Calu3 (cell line): Measurements from ENCODE around the gene EOMES. TPM values are rescaled to one million over a fixed set of nuclear protein-coding genes. Genes with fewer than 3 reads are reported as not detected.
A peak's percentile ranks its signal among the peaks of the same experiment; 100 is the strongest.

Source experiments
- BruUV-seq: library from RNA; stranded (reverse); fragments of 400-500 nt; replicated peaks from 2 replicates; lab custom pipeline; 2021; lab: Mats Ljungman, UMichigan
- CTCF ChIA-PET: fragments of 300-600 bp; sonication (Branson Sonifier 250); formaldehyde crosslinking; loops from one replicate; lab custom pipeline; 2022; ENCODE audit warnings: antibody characterized with exemption; lab: Charles Lee
- DNase-seq: peaks from one replicate; pipeline ENCODE4 v3.0.0; 2022
- H3K27ac Mint-ChIP-seq: one replicate; pipeline ENCODE4 v1.8.0; 2022; ENCODE audit warnings: mixed read lengths; ENCODE audit not compliant: unreplicated experiment
- H3K27me3 Mint-ChIP-seq: one replicate; pipeline ENCODE4 v1.8.0; 2022; ENCODE audit warnings: mixed read lengths; ENCODE audit not compliant: unreplicated experiment
- H3K36me3 Mint-ChIP-seq: one replicate; pipeline ENCODE4 v1.8.0; 2022; ENCODE audit warnings: mild to moderate bottlenecking, moderate library complexity, mixed read lengths; ENCODE audit not compliant: insufficient read depth, unreplicated experiment
- H3K4me1 Mint-ChIP-seq: one replicate; pipeline ENCODE4 v1.8.0; 2022; ENCODE audit warnings: mild to moderate bottlenecking, low read depth, mixed read lengths; ENCODE audit not compliant: unreplicated experiment
- H3K4me3 Mint-ChIP-seq: one replicate; pipeline ENCODE4 v1.8.0; 2022; ENCODE audit warnings: mild to moderate bottlenecking, low read depth, moderate library complexity, mixed read lengths; ENCODE audit not compliant: unreplicated experiment
- H3K9me3 Mint-ChIP-seq: one replicate; pipeline ENCODE4 v1.8.0; 2022; ENCODE audit warnings: low read depth, mixed read lengths; ENCODE audit not compliant: unreplicated experiment
- intact Hi-C: fragments of 100-400 bp; cut with micrococcal nuclease; formaldehyde crosslinking; loops from one replicate; pipeline ENCODE4 v1.10.0; 2022; ENCODE audit not compliant: unreplicated experiment
- total RNA-seq: library from RNA; stranded (reverse); gene quantifications from 2 replicates; pipeline ENCODE4 v1.2.3, GENCODE V29; 2022
- TF ChIP-seq, protein P1 (sequence below): fragments of 200-600 bp; IDR thresholded peaks from one replicate; pipeline ENCODE4 v1.8.0; 2022; ENCODE audit warnings: antibody characterized with exemption; ENCODE audit not compliant: unreplicated experiment

Gene EOMES
- total RNA-seq, 1 experiment from 2014 or later: 0.61 TPM

DNA sequence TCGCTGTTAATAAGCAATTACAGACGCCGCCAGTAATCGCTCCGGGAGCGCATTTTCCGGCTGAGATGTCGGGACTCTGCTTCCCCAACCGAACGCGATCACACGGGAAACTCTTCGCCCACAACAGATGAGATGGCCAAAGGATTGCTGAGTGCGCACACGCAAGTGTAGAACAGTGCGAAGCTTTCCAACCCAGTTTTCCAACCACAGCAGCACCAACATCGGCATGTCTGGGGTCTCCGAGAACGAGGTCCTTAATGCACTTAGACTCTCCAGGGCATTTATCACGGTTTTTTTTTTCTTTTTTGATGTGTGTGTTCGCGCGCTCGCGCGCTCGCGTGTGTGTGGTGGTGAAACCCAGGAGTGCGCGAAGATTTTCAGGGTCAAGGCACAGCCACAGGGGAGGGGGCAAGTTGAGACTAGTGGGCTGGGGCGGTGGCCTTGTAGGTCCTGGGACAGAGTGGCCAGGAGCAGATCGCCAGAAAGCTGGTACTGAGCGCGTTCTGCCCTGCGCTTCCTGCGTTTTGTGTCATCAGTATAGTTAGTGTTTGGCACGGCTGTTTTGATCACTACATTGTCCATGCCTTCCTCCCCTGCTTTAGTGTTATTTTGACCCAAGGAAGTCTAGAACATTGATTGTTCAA lies 1.8 kb upstream of the EOMES start:
- CTCF ChIA-PET: no interaction called here
- Mint-ChIP-seq H3K9me3 (no peaks in the 10 kb centered on the region), H3K27me3 (peaks cover 19% of the 10 kb centered on the region), H3K4me3 (no peak overlapping the region), H3K27ac (no peak overlapping the region), H3K36me3 (peaks cover 20% of the 10 kb centered on the region), H3K4me1 (no peaks in the 10 kb centered on the region)
- intact Hi-C loops: no loop called here
- BruUV-seq: no TSS peak
- TF ChIP-seq, protein P1, sequence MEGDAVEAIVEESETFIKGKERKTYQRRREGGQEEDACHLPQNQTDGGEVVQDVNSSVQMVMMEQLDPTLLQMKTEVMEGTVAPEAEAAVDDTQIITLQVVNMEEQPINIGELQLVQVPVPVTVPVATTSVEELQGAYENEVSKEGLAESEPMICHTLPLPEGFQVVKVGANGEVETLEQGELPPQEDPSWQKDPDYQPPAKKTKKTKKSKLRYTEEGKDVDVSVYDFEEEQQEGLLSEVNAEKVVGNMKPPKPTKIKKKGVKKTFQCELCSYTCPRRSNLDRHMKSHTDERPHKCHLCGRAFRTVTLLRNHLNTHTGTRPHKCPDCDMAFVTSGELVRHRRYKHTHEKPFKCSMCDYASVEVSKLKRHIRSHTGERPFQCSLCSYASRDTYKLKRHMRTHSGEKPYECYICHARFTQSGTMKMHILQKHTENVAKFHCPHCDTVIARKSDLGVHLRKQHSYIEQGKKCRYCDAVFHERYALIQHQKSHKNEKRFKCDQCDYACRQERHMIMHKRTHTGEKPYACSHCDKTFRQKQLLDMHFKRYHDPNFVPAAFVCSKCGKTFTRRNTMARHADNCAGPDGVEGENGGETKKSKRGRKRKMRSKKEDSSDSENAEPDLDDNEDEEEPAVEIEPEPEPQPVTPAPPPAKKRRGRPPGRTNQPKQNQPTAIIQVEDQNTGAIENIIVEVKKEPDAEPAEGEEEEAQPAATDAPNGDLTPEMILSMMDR: no peak
- no peak for DNase-seq

DNA sequence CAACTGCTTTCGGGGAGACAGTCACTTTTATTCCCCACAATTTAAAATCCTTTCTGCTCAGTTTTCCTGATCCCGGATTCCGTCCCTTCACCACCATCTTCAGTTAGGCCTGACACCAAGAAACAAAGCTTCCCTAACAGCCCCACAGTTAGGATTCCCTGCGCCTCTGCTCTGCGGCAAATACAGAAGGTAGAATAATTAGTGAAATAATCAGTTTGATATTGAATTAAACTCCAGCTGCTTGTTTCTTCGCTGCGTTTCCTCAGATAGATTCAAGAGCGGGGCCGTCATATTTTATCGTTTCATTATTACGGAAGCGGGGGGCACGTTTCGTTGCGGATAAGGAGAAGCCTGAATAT lies 1.3 kb upstream of the EOMES start:
- TF ChIP-seq, protein P1: no peak
- peaks cover 14% of the 10 kb centered on the region for H3K27me3 Mint-ChIP-seq
- no peaks in the 10 kb centered on the region for H3K9me3 Mint-ChIP-seq
- DNase-seq: no peak
- H3K36me3 Mint-ChIP-seq: peaks cover 20% of the 10 kb centered on the region
- H3K4me1 Mint-ChIP-seq: no peaks in the 10 kb centered on the region
- no peak overlapping the region for H3K4me3 Mint-ChIP-seq
- CTCF ChIA-PET: no interaction called here
- H3K27ac Mint-ChIP-seq: no peak overlapping the region
- intact Hi-C loops: no loop called here
- BruUV-seq: no TSS peak

DNA sequence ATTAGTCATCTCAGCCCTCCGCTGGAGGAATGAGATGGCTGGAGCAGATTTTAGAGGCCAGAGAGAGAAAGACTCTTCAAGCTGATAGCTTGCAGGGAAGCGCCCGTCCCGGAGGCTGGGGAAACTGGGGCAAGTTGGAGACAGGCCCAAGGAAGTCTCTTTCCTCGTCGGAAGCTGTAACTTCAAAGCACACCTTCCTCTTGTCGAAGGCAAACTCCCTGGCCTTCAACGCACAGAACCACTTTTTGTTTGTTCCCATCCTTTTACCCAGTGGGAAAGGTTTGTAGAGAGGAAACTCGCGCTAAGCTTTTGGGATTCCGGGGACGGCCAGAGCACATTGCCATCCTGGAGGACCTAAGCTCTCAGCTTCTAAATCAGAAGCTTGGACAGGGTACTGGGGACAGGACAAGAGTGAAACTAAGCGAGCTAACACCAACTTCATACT lies 900 bp upstream of the EOMES start:
- TF ChIP-seq, protein P1: no peak
- no TSS peak for BruUV-seq
- Mint-ChIP-seq H3K4me1 (no peaks in the 10 kb centered on the region), H3K27me3 (peaks cover 10% of the 10 kb centered on the region), H3K27ac (no peak overlapping the region), H3K9me3 (no peaks in the 10 kb centered on the region), H3K36me3 (peaks cover 20% of the 10 kb centered on the region), H3K4me3 (peak overlapping the region; percentile 83)
- CTCF ChIA-PET: interaction anchor here (2.4 kb wide), 1 partner anchor 606 kb away, joined by 8 read pairs; no protein-coding TSS in a partner anchor
- intact Hi-C loops: no loop called here
- no peak for DNase-seq

DNA sequence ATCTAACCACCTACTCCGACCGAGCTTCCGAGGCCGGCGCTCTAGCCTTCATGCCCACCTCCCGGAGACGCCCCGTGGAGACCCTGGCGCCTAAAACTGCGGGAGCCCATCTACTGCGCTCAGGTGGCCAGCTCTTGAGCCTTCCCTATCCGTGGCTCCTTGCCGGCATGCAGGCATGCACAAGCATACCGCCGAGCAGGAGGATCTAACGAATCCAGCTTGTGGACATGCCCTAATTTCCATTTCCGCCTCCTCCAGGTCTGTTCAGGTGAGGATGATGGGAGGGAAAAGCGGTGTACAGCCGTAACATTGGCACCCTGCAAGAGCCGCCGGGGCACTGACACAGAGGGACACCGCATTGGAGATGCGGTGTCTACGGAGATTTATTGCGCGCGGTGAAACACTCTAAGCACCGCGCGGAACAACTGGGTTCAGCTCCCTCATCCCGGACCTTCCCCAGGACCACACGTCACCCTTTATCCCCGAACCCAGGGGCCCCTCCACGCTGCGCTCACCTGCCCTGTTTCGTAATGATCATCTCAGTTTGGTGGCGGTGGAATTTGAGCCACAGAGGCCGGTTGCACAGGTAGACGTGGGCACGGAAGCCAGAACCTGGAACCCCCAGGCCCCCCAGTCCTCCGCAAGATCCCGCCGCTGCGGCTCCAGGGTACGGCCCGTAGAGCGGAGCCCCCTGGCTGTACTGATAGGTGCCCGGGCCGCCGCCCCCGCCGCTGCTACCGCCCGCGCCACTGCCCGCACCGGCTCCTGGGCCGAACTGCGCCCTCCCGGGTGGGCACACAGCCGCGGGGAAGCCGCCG lies 1.0 kb downstream of the EOMES start:
- CTCF ChIA-PET: interaction anchor here (0.5 to 2.4 kb wide), 7 partner anchors 9 to 607 kb away, joined by 3 to 17 read pairs (median 4); no protein-coding TSS in a partner anchor
- TF ChIP-seq, protein P1: no peak
- DNase-seq: peak; percentile 17
- Mint-ChIP-seq H3K27me3 (peaks cover 3% of the 10 kb centered on the region), H3K36me3 (peaks cover 20% of the 10 kb centered on the region), H3K27ac (no peak overlapping the region), H3K4me1 (no peaks in the 10 kb centered on the region), H3K9me3 (no peaks in the 10 kb centered on the region), H3K4me3 (peak overlapping the region; percentile 83)
- no TSS peak for BruUV-seq
- intact Hi-C loops: no loop called here
